GM12878 (cell line): Measurements from ENCODE around the gene HNRNPLL. TPM values are rescaled to one million over a fixed set of nuclear protein-coding genes. Genes with fewer than 3 reads are reported as not detected.

Experiments
- ATAC-seq: fragments of 200-7000 bp; cut with Tn5 transposase; 3 replicates; pipeline ENCODE4 v1.9.1; 2020; ENCODE audit warnings: mild to moderate bottlenecking, moderate library complexity
- BruUV-seq: library from RNA; stranded (reverse); fragments of 400-500 nt; replicated peaks from 2 replicates; lab custom pipeline; 2021; lab: Mats Ljungman, UMichigan
- CTCF ChIA-PET: fragments of 300-600 bp; sonication (Branson Sonifier 250); formaldehyde crosslinking; extraction: SDS; loops from one replicate; lab custom pipeline; 2021; ENCODE audit warnings: inconsistent platforms; lab: Yijun Ruan, JAX
- POLR2A ChIA-PET: fragments of 350-600 bp; formaldehyde crosslinking; extraction: SDS; loops from one replicate; lab custom pipeline; 2021; ENCODE audit warnings: inconsistent platforms; lab: Charles Lee
- RAD21 ChIA-PET: fragments of 300-600 bp; sonication (Branson Sonifier 250); formaldehyde crosslinking; loops from one replicate; lab custom pipeline; 2023; ENCODE audit warnings: antibody characterized with exemption; ENCODE audit not compliant: unreplicated experiment; lab: Charles Lee
- SMC1A ChIA-PET: fragments of 300-600 bp; sonication (Branson Sonifier 250); formaldehyde crosslinking; loops from one replicate; lab custom pipeline; 2023; ENCODE audit not compliant: unreplicated experiment, uncharacterized antibody; lab: Charles Lee
- DNase-seq: peaks from one replicate; pipeline ENCODE4 v3.0.0-alpha.2; 2011; ENCODE audit warnings: low read depth, low spot score
- FAIRE-seq: peaks from 3 replicates; lab custom pipeline; 2011; peaks lifted over from hg19 to GRCh38; lab: Jason Lieb, UNC
- H2AFZ ChIP-seq: 2 replicates; pipeline ENCODE4 v1.6.0; 2011; ENCODE audit warnings: low read depth, low read length, control low read depth; ENCODE audit not compliant: control insufficient read depth
- H3K27ac ChIP-seq: 2 replicates; pipeline ENCODE4 v1.5.1; 2011; ENCODE audit warnings: control low read depth; ENCODE audit not compliant: control insufficient read depth, insufficient read depth
- H3K27me3 ChIP-seq, 2 experiments: replicated peaks in 1 of 2; 2 replicates each; pipeline versions ENCODE4 v1.6.0 to v1.6.1; 2011; ENCODE audit warnings: low read length in 1 of 2; ENCODE audit not compliant: control insufficient read depth in 2 of 2, insufficient read depth in 2 of 2
- H3K36me3 ChIP-seq, 2 experiments: 2 replicates each; pipeline ENCODE4 v1.5.1; 2011; ENCODE audit warnings: low read length in 1 of 2; ENCODE audit not compliant: control insufficient read depth in 2 of 2, insufficient read depth in 2 of 2
- H3K4me1 ChIP-seq: 2 replicates; pipeline ENCODE4 v1.6.1; 2011; ENCODE audit warnings: mild to moderate bottlenecking, low read length, moderate library complexity, mixed read lengths; ENCODE audit not compliant: control insufficient read depth, insufficient read depth
- H3K4me2 ChIP-seq: 2 replicates; pipeline ENCODE4 v1.6.0; 2011; ENCODE audit warnings: control low read depth; ENCODE audit not compliant: control insufficient read depth, insufficient read depth
- H3K4me3 ChIP-seq: fragments of 200-600 bp; sonication (generic); 2 replicates; pipeline ENCODE4 v1.5.1; 2016
- H3K79me2 ChIP-seq: 2 replicates; pipeline ENCODE4 v1.6.0; 2011; ENCODE audit warnings: low read length; ENCODE audit not compliant: control insufficient read depth, insufficient read depth
- H3K9ac ChIP-seq: 2 replicates; pipeline ENCODE4 v1.8.0; 2011; ENCODE audit warnings: low read length, control low read depth, mixed read lengths; ENCODE audit not compliant: control insufficient read depth, insufficient read depth
- H3K9me3 ChIP-seq: replicated peaks from 3 replicates; pipeline ENCODE4 v1.5.1; 2011; ENCODE audit warnings: mild to moderate bottlenecking, low read length; ENCODE audit not compliant: control insufficient read depth, insufficient read depth
- H4K20me1 ChIP-seq: 2 replicates; pipeline ENCODE4 v1.6.0; 2011; ENCODE audit not compliant: control insufficient read depth, insufficient read depth
- HDAC6 ChIP-seq: fragments of 200-600 bp; sonication (generic); IDR thresholded peaks from one replicate; pipeline ENCODE4 v1.8.0; 2017; ENCODE audit warnings: antibody characterized with exemption; ENCODE audit not compliant: unreplicated experiment
- NBN ChIP-seq: fragments of 450-650 bp; IDR thresholded peaks from 2 replicates; pipeline ENCODE4 v1.6.1; 2016
- POLR2AphosphoS2 ChIP-seq: IDR thresholded peaks from 2 replicates; pipeline ENCODE4 v1.6.1; 2011; ENCODE audit warnings: low read depth, mild to moderate bottlenecking, low read length, improper control_type of control experiment, moderate library complexity
- SMAD5 ChIP-seq: IDR thresholded peaks from 2 replicates; pipeline ENCODE4 v1.6.1; 2016; ENCODE audit warnings: antibody characterized with exemption, low read depth
- SMARCA5 ChIP-seq: fragments of 450-650 bp; IDR thresholded peaks from 2 replicates; pipeline ENCODE4 v1.6.1; 2017; ENCODE audit warnings: mild to moderate bottlenecking
- ZNF622 ChIP-seq: fragments of 450-650 bp; IDR thresholded peaks from 2 replicates; pipeline ENCODE4 v1.6.1; 2017; ENCODE audit warnings: mild to moderate bottlenecking, inconsistent platforms
- WGBS: methylation state at CpG from one replicate; pipeline ENCODE4 v1.1.6; 2016; ENCODE audit warnings: low lambda C conversion rate; ENCODE audit not compliant: insufficient replicate concordance, insufficient coverage; ENCODE audit errors: missing lambda C conversion rate; 5-methylcytosine and 5-hydroxymethylcytosine counted together
- in situ Hi-C: fragments of 300-500 bp; cut with MboI; formaldehyde crosslinking; loops from 9 replicates; pipeline ENCODE4 v1.14.3; 2018; ENCODE audit warnings: mixed read lengths
- intact Hi-C: fragments of 100-400 bp; cut with micrococcal nuclease; formaldehyde crosslinking; loops from one replicate; pipeline ENCODE4 v1.14.2; 2022; ENCODE audit not compliant: unreplicated experiment
- polyA plus RNA-seq, 11 experiments: library from polyadenylated mRNA; depleted of rRNA in 4 of 11; unstranded in 6 of 11; stranded (reverse) in 5 of 11; fragments of >200 nt; fragmentation: Nextera tagmentation in 4 of 11; fragmentation: Illumina TruSeq in 1 of 11; extraction: Ambion mirVana in 4 of 11; extraction: Trizol in 1 of 11; gene quantifications; 1 replicate in 1 of 11; 2 replicates in 10 of 11; pipeline versions ENCODE4 v1.2.1 to v1.2.3, GENCODE V29; 2011 to 2016; ENCODE audit warnings: inconsistent platforms in 2 of 11, missing spikeins in 2 of 11, low read depth in 1 of 11
- total RNA-seq, 4 experiments: library from RNA; depleted of rRNA in 3 of 4; stranded (reverse); fragments of >200 nt in 3 of 4; fragmentation: Illumina TruSeq in 1 of 4; extraction: Trizol in 1 of 4; gene quantifications; 2 replicates each; pipeline versions ENCODE4 v1.2.1 to v1.2.3, GENCODE V29; 2013 to 2021
- TF ChIP-seq, protein P1 (sequence below): fragments of 450-650 bp; IDR thresholded peaks from 2 replicates; pipeline ENCODE4 v1.6.1; 2016; ENCODE audit warnings: mild to moderate bottlenecking
- TF ChIP-seq, protein P2 (sequence below): fragments of 450-650 bp; IDR thresholded peaks from 2 replicates; pipeline ENCODE4 v1.6.1; 2017; ENCODE audit warnings: mild to moderate bottlenecking

The HNRNPLL gene
- total and polyA plus RNA-seq, 10 of the 15 experiments (the other 5 are each of a cell fraction or from before 2014, with no cell fraction given): 0.98 to 27.1 (median 2.9) TPM

DNA sequence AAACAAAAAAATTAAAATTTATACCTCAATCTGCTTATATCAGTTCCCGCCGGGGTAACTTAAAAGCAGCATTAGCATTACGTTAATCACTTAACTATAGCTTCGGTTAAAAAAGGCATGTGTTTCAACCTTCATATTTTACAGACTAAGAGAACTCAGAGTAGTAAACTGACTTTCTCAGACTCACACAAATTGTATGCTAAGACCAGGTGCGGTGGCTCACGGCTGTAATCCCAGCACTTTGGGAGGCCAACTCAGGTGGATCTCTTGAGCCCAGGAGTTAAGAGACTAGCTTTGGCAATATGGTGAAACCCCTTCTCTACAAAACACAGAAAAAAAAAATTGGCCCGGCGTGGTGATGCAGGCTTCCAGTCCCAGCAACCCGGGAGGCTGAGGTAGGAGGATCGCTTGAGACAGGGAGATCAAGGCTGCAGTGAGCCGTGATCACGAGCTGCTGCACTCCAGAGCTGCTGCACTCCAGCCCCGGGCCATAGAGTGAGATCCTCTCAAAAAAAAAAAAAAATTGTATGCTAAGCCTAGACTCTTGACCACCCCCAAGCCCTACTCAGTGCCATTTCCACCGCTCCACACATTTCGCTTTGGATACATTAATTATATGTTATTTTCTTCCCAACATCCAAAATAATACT, 2.4 kb downstream of the HNRNPLL start:
- intact Hi-C loops: no loop called here
- H3K79me2 ChIP-seq: no peaks in the 10 kb centered on the region
- 0 out of 2 replicates have a peak overlapping the region, but pooled peaks have one; percentile 74 for H3K4me3 ChIP-seq
- H3K27me3 ChIP-seq: no peaks in the 10 kb centered on the region; a peak in 1 of 4 replicates
- ChIA-PET POLR2A (interaction anchor here (0.6 to 2.1 kb wide), 4 partner anchors 10 to 151 kb away, joined by 3 to 12 read pairs (median 5); partner anchors contain the start of gene SRSF7), SMC1A (interaction anchor here (1.0 to 3.5 kb wide), 13 partner anchors 9 to 151 kb away, joined by 3 to 22 read pairs (median 7); partner anchors contain the start of gene SRSF7), CTCF (interaction anchor here (0.9 to 12.8 kb wide), 4 partner anchors 17 to 144 kb away, joined by 3 to 177 read pairs (median 89); no protein-coding TSS in a partner anchor), RAD21 (interaction anchor here (0.7 to 12.9 kb wide), 8 partner anchors 19 to 609 kb away, joined by 3 to 140 read pairs (median 4); no protein-coding TSS in a partner anchor)
- no peak for TF ChIP-seq SMARCA5
- TF ChIP-seq, protein P1, sequence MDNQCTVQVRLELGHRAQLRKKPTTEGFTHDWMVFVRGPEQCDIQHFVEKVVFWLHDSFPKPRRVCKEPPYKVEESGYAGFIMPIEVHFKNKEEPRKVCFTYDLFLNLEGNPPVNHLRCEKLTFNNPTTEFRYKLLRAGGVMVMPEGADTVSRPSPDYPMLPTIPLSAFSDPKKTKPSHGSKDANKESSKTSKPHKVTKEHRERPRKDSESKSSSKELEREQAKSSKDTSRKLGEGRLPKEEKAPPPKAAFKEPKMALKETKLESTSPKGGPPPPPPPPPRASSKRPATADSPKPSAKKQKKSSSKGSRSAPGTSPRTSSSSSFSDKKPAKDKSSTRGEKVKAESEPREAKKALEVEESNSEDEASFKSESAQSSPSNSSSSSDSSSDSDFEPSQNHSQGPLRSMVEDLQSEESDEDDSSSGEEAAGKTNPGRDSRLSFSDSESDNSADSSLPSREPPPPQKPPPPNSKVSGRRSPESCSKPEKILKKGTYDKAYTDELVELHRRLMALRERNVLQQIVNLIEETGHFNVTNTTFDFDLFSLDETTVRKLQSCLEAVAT: peak; percentile 88
- H3K27ac ChIP-seq: no peak overlapping the region
- no peak for DNase-seq
- no peaks in the 10 kb centered on the region for H4K20me1 ChIP-seq
- ATAC-seq: no peak
- BruUV-seq: TSS peak; percentile 30
- peaks cover 5% of the 10 kb centered on the region; the same call in 1 of the 2 replicates for H3K4me1 ChIP-seq
- no peak overlapping the region for H3K9ac ChIP-seq
- H3K4me2 ChIP-seq: 0 out of 2 replicates have a peak overlapping the region, but pooled peaks have one; percentile 18
- no peaks in the 10 kb centered on the region for H3K9me3 ChIP-seq
- H2AFZ ChIP-seq: no peak overlapping the region
- H3K36me3 ChIP-seq: no peaks in the 10 kb centered on the region
- no peak for FAIRE-seq
- in situ Hi-C loops: no loop called here
- WGBS: 93% methylated on average over 15 of the region's 15 CpGs

DNA sequence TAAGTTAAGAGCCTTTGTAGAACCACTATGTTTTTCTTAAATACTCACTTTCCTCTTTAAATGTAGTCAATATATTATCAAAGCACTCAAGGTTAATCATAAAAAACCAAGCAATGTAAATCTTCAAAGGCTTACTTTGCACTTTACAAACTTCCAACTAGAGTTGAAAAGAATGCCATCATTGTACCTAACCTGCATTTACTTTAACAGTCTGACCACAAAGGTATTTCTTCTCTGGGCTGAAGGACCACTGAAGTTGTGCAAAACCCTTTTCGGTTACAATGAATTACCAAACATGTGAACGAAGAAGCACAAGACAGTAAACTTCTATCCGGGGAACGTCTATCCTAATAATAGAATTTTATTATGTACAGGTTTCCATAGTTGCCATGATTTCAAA, 3.0 kb downstream of the HNRNPLL start:
- in situ Hi-C loops: no loop called here
- WGBS: 69% methylated on average over 4 of the region's 4 CpGs
- Histone ChIP-seq H3K4me3 (no peak overlapping the region), H3K9ac (no peak overlapping the region)
- no peak for TF ChIP-seq NBN
- TF ChIP-seq, protein P2, sequence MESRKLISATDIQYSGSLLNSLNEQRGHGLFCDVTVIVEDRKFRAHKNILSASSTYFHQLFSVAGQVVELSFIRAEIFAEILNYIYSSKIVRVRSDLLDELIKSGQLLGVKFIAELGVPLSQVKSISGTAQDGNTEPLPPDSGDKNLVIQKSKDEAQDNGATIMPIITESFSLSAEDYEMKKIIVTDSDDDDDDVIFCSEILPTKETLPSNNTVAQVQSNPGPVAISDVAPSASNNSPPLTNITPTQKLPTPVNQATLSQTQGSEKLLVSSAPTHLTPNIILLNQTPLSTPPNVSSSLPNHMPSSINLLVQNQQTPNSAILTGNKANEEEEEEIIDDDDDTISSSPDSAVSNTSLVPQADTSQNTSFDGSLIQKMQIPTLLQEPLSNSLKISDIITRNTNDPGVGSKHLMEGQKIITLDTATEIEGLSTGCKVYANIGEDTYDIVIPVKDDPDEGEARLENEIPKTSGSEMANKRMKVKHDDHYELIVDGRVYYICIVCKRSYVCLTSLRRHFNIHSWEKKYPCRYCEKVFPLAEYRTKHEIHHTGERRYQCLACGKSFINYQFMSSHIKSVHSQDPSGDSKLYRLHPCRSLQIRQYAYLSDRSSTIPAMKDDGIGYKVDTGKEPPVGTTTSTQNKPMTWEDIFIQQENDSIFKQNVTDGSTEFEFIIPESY: no peak
- TF ChIP-seq ZNF622: no peak
- TF ChIP-seq SMAD5: no peak
- no peak for TF ChIP-seq POLR2AphosphoS2
- no peak for TF ChIP-seq HDAC6
- TF ChIP-seq, all 136 proteins: peak for 0
- H3K4me2 ChIP-seq: no peak overlapping the region
- no TSS peak for BruUV-seq
- DNase-seq (no peak), ATAC-seq (no peak), FAIRE-seq (no peak)
- H4K20me1 ChIP-seq: no peaks in the 10 kb centered on the region
- no peaks in the 10 kb centered on the region for H3K36me3 ChIP-seq
- H3K9me3 ChIP-seq: no peaks in the 10 kb centered on the region
- SMC1A ChIA-PET: interaction anchor here (1.1 to 3.5 kb wide), 9 partner anchors 11 to 126 kb away, joined by 3 to 22 read pairs (median 6); no protein-coding TSS in a partner anchor
- POLR2A ChIA-PET: interaction anchor here (0.6 to 2.0 kb wide), 2 partner anchors 9 to 53 kb away, joined by 4 to 6 read pairs; no protein-coding TSS in a partner anchor
- H3K4me1 ChIP-seq: peaks cover 5% of the 10 kb centered on the region; the same call in 1 of the 2 replicates
- CTCF ChIA-PET: interaction anchor here (12.4 to 12.8 kb wide), 2 partner anchors 17 to 124 kb away, joined by 174 to 177 read pairs; no protein-coding TSS in a partner anchor
- no peaks in the 10 kb centered on the region; a peak in 1 of 4 replicates for H3K27me3 ChIP-seq
- no peak overlapping the region for H3K27ac ChIP-seq
- RAD21 ChIA-PET: interaction anchor here (0.8 to 12.9 kb wide), 4 partner anchors 18 to 144 kb away, joined by 3 to 140 read pairs (median 67); no protein-coding TSS in a partner anchor
- intact Hi-C loops: no loop called here
- no peaks in the 10 kb centered on the region for H3K79me2 ChIP-seq
- H2AFZ ChIP-seq: no peak overlapping the region
